SHP77 treated with DMSO at 0.1 percent for 48 hours (cell line): Measurements from ENCODE around the gene DEPDC5.
"Not testable (repeated sequence)": the region's sequence is repeated elsewhere in the genome, so short reads cannot be mapped to it uniquely, and the experiment has no call there.

Experiments used
- DNase-seq: peaks from one replicate; lab custom pipeline; 2025; lab: John Stamatoyannopoulos, UW

Gene DEPDC5

DNA sequence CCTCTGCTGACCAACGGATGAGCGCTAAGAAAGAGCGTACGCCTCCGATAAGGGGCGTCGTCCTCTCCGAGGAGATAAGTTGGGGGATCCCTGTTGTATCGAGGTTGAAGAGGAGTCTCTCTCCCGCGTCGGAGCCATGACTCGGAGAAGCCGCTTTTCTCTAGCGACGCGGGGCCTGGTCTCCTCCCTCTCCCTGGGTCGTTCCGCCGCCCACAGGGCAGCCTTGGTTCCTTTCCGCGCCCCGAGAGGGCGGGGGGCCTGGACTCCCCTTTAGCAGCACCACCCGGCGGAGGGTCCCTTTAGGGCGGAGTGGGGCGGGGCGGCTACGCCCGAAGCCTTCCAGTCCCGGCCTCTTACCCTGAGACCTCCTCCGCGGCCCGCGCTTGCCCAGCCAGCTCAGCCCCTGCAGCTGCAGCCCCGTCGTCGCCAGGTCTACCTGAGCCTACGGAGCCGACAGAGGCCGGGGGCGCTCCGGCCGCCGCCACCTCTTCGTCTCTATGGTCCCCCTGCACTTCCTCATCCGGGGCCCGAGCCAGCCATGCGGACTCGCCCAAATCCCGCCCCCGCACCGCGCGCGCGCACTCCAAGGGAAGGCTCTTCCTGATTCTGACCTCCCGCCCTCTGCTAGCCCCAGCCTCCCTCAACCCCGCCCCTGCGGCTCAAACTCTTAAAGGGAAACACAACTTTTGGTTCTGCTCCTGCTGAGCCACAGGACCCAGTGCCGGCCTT lies 4.0 kb upstream of the DEPDC5 start, which contains the start of gene PRR14L:
TSS of gene PRR14L (minus strand) at position 497 of the 729 bp plus-strand sequence. CDS start 11,272 bp downstream, outside the sequence.
- peak; percentile 80 for DNase-seq

DNA sequence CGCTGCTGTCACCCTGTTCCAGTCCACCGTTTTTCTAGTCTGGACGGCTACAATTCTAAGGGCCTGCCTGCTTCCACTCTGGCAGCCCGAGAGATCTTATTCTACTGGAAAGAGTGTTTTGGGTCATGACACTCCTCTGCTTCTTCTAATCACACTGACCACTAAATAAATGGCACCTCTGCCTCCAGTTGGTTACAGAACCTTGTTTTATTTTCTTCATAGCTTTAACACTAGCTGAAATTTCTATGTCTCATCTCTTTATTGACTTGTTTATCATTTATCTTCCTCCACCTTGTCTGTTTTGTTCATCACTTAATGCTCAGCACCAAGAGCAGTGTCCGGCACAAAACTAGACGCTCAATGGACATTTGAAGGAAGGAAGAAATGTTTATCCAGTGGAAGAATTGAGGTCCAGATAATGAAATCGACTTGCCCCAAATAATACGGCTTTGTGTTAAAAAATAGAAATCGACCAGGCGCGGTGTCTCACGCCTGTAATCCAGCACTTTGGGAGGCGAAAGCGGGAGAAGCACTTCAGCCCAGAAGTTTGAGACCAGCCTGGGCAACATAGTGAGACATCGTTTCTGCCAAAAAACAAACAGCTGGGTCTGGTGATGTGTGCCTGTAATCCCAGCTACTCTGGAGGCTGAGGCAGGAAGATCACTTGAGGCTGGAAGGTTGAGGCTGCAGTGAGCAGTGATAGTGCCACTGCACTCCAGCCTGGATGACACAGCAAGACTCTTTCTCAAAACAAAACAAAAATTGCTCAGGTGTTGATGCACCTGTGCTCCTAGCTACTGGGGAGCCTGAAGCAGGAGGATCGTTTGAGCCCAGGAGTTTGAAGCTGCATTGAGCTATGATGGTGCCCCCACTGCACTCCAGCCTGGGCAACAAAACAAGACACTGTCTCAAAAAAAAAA lies 3.2 kb upstream of the DEPDC5 start:
- DNase-seq, result no peak

- no peak for DNase-seq
Measured at GRCh38 chr22:31752096-31752847, 1.5 kb upstream of the DEPDC5 start.

DNA sequence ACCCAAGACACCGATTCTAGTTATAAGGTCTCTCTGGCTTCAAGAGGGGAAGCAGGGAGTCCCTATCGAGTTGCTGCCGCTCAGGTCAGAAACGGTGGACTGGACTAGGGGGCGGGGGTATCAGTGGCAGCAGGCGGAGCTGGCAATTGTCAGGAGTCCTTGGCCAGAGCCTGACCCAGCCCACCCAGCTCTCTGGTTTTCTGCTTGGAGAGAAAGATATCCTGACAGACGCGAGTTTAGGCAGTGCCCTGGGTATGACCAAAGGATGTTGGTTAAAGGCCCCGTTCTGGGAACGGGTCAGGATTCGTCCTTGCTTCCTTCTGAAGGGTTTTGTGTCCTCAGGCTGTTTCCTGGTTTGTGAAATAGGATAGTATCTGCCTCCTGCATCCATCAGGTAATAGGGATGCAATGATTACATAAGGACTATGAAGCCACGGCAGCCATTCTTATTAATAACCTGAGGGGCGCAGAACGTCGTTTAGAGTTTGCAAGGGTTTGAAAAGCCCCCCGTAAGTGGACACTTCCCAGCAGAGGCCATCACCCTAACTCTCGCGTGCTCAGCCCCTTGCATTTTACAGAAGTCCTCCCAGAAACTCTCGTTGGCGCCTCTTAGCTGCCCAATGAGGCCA lies 700 bp upstream of the DEPDC5 start:
- DNase-seq, result peak; percentile 81

- DNase-seq, result no peak
Measured at GRCh38 chr22:31754813-31755212, 994 bp downstream of the DEPDC5 start.

DNA sequence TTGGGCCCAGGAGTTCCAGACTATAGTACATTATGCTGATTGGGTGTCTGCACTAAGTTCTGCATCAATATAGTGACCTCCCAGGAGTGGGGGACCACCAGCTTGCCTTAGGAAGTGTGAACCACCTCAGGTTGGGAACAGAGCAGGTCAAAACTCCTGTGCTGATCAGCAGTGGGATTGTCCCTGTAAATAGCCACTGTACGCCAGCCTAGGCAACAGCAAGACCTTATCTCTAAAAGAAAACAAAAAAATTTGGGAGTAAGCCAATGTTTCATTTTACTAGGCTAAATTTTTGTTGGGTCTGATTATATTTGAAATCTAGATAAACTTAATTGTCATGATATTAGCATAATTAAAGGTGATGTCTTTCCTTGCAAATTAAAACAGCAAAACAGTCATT lies 3.4 kb downstream of the DEPDC5 start:
- no peak for DNase-seq

GRCh38 chr22:31758860-31759259 lies 5.0 kb downstream of the DEPDC5 start:
- DNase-seq, result not testable (repeated sequence)

DNA sequence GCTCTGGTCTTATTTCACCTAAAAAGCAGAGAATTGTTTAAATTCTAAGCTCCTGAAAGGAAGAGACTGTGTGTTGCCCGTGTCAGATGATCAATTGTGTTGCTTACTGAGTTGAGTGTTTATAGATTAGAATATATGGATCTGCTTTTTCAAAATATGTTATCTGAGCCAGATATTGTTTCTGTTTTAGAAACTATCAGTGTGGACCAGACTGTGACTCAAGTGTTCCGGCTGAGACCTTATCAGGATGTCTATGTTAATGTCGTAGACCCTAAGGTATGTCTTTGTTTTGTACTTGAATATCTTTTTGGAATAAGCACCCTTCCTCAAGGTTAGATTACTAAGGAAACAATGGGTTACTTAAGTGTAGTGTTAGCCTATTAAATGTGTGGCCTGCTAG lies 11.0 kb downstream of the DEPDC5 start:
- no peak for DNase-seq

DNA sequence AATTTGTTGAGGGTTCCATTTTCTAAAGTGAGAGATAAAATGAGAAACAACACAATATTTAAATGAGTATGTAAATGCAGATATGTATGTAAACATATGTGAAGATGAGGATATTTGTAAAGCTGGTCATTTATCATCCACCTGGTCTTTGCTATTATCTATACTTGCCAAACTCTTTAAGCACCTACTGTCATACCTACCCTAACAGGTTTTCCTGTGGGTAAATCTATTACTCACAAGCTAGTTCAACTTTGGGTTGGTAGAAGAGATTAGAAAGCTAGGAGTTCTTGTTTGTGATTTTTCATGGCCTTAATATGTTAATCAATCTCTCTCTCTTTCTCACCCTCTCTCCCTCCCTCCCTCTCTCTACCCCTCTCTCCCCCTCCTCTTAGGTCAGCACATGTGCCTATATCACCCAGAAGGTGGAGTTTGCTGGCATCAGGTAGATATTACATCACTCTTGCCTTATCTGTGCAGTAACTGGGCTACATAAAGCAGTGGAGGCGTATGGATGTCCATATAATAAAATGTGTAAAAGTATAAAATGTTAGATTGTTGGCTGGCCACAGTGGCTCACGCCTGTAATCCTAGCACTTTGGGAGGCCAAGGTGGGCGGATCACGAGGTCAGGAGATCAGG lies 14.7 kb downstream of the DEPDC5 start:
- no peak for DNase-seq

- DNase-seq, result no peak
Measured at GRCh38 chr22:31773416-31773815, 19.6 kb downstream of the DEPDC5 start.

- no peak for DNase-seq
Measured at GRCh38 chr22:31776231-31776630, 22.4 kb downstream of the DEPDC5 start.

DNA sequence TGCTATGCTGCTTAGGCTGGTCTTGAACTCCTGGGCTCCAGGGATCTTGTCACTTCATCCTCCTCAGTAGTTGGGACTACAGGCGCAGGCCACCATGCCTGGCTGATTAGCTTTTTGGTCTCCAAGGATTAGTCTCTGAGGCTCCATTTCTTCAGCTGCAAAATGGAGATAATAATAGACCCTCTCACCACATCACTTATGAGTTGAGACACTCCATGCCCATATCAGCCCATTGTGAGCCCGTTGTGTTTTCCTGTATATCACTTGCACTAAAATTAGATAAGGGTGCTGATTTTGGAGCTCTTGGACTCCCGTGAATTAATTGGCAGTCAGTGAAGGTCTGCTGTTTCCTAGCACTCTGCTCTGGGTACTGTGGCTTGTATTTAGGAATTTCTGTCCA lies 36.0 kb downstream of the DEPDC5 start:
- no peak for DNase-seq

GRCh38 chr22:31790240-31790639 lies 36.4 kb downstream of the DEPDC5 start:
- no peak for DNase-seq

- DNase-seq, result not testable (repeated sequence)
Measured at GRCh38 chr22:31799358-31799757, 45.5 kb downstream of the DEPDC5 start.

DNA sequence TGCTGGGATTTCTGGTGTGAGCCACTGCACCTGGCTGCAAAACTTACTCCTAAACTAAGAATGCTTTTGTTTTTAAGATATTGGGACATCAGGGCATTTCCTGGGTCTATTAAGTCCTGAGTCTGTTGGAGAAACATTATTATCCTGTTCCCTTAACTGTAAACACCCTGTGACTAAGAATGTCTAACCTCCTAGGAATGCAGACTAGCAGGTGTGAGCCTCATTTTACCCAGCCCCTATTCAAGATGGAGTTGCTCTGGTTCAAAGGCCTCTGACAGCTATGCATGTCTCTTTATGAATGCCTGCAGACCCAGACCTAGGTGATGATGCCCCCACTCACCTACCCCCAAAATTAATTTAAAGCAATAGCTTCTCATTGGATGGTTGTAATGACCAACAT lies 46.2 kb downstream of the DEPDC5 start:
- DNase-seq, result no peak

DNA sequence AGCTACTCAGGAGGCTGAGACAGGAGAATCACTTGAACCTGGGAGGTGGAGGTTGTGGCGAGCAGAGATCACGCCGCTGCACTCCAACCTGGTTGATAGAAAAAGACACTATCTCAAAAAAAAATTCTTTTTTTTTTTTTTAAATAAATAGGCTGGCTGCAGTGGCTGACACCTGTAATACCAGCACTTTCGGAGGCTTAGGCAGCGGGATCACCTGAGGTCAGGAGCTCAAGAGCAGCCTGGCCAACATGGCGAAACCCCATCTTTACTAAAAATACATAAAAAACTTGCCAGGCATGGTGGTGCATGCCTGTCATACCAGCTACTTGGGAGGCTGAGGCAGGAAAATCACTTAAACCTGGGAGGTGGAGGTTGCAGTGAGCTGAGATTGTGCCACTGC lies 47.0 kb downstream of the DEPDC5 start:
- DNase-seq, result not testable (repeated sequence)

DNA sequence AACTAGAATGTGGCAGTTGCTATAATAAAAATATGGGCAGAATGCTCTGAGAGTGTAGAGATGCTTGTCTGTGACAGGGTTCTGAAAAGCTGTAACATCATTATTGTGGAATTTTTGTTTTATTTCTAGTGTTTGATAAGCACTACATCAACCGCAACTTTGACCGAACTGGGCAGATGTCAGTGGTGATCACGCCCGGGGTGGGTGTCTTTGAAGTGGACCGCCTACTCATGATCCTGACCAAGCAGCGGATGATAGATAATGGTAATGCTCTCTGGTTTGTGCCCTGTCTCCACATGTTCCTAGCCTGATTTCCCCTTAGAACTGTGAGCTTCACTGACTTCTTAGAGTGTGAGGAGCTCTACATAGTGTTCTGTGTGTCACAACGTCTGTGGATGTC lies 48.8 kb downstream of the DEPDC5 start:
- DNase-seq, result no peak

- DNase-seq, result no peak
Measured at GRCh38 chr22:31806751-31807150, 52.9 kb downstream of the DEPDC5 start.

DNA sequence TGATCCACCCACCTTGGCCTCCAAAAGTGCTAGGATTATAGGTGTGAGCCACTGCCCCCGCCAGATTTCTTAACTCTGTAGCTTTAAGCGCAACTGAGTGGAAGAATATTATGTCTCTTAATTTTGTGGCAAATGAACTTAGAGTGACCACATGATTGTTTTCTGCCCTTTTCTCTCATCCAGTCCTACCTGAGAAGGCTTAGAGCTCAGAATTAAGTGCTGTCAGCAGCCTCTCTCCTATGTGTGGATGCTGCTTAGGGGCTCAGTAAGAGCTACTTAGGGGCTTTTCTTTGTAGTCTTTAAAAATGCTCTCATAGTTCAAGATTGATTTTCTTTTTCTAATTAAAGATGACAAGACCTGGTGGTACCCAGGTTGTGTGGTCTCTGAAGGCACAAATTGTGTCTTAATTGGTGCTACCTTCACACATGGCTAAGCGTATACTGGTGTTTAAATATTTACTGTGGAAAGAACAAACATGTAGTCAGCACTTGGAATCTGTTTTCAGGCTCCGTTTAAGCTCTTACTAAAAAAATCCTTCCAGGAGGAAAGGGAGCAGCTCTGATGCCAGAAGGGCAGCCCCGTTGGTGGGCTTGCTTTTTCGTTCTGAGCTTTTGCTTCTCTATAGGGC lies 59.3 kb downstream of the DEPDC5 start:
- DNase-seq, result no peak

DNA sequence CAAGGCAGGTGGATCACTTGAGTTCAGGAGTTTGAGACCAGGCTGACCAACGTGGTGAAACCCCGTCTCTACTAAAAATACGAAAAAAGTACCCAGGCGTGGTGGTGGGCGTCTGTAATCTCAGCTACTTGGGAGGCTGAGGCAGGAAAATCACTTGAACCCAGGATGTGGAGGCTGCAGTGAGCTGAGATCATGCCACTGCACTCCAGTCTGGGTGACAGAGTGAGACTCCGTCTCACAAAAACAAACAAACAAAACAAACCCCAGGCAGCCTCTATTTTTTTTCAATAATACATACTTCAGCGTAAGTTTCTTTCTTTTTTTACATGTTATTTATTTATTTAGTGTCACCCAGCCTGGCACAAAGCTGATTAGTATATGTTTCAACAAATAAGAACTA lies 60.1 kb downstream of the DEPDC5 start:
- not testable (repeated sequence) for DNase-seq

GRCh38 chr22:31814942-31815341 lies 61.1 kb downstream of the DEPDC5 start:
- DNase-seq, result no peak
